Stimulated activated CD4-positive, alpha-beta T cell treated with anti-CD3 and anti-CD28 coated beads, Interleukin-2, amount 100 ng/mL, for 4 hours (primary cell): Measurements from ENCODE around the gene ATG10.
"Not testable (repeated sequence)": the region's sequence is repeated elsewhere in the genome, so short reads cannot be mapped to it uniquely, and the experiment has no call there.

ENCODE experiments used
- DNase-seq: peaks from one replicate; pipeline ENCODE4 v3.0.0-alpha.2; 2020; ENCODE audit warnings: low read depth

The ATG10 gene

DNA sequence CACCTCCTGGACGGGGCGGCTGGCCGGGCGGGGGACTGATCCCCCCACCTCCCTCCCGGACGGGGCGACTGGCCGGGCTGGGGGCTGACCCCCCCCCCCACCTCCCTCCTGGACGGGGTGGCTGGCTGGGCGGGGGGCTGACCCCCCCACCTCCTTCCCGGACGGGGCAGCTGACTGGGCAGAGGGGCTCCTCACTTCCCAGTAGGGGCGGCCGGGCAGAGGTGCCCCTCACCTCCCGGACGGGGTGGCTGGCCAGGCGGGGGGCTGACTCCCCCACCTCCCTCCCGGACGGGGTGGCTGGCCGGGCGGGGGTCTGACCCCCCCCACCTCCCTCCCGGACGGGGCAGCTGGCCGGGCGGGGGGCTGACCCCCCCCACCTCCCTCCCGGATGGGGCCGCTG is 11.3 kb downstream of the ATG10 start:
- not testable (repeated sequence) for DNase-seq

DNA sequence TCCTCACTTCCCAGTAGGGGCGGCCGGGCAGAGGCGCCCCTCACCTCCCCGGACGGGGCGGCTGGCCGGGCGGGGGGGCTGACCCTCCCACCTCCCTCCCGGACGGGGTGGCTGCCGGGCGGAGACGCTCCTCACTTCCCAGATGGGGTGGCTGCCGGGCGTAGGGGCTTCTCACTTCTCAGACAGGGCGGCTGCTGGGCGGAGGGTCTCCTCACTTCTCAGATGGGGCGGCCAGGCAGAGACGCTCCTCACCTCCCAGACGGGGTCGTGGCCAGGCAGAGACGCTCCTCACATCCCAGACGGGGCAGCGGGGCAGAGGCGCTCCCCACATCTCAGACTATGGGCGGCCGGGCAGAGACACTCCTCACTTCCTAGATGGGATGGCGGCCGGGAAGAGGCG is 11.7 kb downstream of the ATG10 start:
- DNase-seq, result not testable (repeated sequence)

DNA sequence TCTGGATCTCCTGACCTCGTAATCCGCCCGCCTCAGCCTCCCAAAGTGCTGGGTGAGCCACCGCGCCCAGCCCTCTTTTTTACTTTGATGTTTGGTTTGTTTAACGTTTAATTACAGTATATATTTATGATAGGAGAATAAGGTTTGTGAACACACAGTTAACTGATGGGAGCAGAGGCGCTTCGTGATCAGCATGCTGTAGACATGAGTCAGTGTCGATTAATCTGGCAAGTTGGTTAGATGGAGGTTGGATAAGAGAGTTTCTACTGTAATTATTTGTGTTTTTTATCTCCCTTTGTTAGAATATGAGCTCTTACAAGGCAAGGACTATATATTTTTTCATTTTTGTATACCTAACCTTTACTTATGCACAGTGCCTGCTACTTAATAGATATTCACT is 14.3 kb downstream of the ATG10 start:
- DNase-seq, result no peak

DNA sequence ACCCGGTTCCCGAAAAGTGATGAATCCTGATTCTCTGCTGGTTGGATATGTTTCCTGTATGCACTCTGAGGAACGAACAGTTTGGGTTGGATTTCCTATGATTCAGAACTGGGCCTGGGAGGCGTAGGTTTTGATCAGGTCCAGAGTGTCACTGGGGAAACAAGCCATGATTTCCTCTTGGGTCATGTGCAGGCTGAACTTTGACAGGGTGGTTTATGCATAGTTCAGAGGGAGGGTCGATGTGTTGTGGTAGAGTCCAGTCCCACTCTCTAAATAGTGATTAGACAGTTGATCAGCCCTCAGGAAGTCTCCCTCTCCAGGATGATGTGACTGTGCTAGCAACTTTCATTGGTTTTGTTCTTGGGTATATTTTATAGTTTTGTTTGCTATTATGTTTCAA is 17.4 kb downstream of the ATG10 start:
- no peak for DNase-seq

DNA sequence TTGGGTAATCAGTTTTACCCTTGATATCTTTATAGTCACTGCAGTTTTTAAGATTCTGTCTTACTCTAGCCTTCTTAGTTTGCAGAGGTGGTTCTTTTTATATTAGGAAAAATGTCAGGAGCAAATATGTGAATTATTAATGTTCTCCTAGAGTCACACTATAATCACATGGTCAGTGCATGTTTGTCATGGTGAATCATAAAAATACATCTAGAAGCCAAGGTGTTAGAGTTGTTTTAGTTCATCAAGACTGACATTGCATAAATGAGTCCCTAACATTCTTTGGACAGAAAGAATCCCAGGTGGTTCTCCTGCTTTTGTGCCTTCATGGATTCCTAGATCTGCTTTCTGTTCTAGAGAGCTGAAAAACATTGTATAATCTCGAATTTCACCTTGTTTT is 22.9 kb downstream of the ATG10 start:
- DNase-seq, result no peak

DNA sequence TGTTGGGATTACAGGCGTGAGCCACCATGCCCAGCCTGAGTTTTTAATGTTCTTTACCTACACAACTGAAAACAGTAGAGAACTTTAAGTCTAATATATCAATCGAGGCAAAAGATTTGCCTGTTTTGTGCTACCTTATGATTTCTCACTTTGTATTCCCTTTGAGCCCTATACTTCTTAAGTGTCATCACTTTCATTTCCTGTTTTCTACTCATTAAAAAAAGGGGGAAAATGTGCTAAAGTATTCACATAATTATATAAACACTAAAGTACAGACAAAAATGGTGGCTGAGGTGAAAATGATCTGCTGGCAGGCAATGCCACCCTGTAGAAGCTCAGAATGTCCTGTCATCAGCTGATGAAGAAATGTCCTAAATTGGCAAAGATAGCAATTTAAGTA is 23.6 kb downstream of the ATG10 start:
- DNase-seq, result no peak

DNA sequence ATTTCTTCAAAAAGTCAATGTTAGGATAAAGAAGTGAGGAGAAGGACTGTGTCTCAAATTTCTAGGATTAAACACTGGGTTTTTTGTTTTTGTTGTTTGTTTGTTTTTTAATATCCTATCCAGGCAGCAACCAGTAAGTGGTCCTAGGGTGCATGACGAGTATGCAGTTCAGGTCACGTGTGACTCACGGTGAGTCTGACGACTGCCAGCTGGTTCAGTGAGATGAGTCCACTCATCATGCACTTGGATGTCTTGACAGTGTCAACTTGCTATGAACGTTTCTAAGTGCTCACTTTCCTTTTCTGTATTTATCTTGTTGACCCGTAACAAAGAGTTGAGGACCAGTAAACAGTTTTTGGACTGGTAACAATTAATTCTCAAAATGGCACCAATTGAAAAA is 32.7 kb downstream of the ATG10 start:
- DNase-seq, result no peak

DNA sequence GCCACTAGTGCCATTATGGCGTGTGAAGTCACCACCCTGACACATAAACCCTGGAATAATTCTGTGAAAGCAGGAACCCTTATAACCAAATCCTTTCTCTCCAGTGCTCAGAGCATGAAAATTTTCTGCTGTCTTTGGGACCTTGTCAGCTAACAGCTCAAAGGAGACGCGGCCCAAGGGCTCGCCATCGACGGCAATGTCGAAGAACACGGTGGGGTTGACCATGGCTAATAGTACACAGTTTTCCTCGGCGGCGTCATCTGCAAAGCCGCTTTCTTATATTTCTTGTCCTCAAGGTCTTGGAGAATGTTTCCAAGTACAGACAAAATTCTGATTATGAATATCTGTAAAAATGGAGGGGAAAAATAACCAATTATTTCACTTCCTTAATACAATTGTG is 38.0 kb downstream of the ATG10 start:
- DNase-seq, result not testable (repeated sequence)

DNA sequence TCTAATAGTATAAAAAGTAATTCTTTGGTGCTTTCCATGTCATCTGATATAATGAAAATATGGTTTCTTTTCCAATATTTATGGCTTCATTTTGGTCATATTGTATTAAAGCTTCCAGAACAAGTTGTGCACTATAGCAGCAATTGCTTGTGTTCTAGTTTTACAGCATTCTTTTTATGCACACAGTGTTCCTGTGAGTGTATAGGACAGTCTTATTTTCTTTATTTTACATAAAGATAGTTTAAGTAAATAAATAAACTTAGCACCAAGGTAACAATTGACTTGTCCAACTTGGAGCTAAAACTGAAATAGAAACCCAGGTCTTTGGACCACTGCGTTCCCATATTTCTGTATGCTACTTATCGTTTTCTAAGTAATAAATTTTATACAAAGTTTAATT is 38.9 kb downstream of the ATG10 start:
- no peak for DNase-seq

DNA sequence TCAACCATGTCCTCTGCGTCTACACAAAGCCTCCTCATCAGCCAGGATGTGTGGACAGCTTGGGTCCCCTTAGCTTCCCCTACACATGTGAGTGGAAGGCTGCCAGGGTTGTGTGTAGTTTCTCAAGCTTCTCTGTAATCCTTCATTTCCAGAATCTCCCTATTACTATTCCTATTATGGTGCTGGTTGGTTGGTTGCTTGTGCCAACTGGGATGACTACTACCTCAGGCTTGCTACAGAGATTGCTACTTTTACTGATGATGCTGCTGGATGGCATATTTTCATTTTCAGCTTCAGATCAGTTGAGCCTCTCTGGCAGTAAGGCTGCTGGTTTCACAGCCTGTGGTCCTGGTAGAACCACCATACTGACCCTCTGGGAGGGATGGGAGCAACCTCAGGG is 39.9 kb downstream of the ATG10 start:
- no peak for DNase-seq

DNA sequence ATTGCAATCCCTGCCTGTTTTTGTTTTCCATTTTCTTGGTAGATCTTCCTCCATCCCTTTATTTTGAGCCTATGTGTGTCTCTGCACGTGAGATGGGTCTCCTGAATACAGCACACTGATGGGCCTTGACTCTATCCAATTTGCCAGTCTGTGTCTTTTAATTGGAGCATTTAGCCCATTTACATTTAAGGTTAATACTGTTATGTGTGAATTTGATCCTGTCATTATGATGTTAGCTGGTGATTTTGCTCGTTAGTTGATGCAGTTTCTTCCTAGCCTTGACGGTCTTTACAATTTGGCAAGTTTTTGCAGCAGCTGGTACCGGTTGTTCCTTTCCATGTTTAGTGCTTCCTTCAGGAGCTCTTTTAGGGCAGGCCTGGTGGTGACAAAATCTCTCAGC is 42.8 kb downstream of the ATG10 start:
- not testable (repeated sequence) for DNase-seq

DNA sequence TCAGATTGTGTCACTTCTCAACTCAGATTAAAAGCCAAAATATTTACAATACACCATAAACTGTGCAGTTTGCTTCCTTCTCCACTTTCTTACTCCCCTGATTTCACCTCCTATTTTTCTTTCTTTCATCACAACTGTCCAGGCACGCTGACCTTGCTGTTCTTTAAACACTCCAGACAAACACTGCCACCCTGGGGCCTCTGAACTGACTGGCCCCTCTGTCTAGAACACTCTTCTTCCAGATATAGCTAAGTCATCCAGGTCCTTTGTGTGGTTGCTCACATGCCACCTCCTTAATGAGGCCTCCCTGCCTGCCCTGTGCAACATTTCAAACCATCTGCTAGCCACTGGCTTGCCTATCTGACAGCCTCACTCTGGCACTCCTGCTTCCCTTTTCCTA is 46.6 kb downstream of the ATG10 start:
- DNase-seq, result no peak

DNA sequence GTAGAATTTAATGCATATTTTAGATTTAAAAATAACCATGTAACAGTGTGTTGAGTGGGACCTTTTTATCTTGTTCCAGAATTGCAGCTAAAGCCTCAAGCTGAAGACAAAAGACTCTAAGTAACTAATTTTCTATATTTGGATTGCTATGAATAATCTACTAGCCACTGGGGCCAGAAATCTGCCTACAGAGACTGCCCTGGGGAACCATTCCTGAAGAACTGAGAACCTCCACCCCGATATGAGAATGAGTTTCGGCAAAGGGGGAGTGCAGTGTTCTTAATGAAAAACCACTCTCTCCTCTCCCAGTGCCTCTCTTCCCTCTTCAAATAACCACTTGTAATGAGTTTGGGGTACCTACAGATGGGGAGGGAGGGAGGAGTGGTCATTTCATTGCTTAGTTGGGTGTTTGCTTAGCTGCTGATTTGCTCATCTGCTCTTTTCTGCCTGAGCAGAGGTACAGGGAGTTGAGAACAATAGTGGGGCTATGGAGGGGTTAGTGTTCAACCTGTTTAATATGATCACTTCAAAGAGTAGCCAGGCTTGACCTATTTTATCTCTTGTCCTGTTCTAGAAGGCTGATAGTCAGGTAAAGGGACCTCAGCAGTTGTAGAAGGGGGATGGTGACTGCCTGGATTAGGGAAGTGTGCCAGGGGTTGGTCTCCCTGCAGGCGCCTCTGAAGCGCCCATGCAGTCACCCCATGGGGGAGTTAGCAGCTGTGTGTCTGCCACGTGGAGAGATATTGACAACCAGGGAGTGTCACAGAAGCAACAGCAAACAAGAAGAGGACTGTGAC is 47.7 kb downstream of the ATG10 start:
- DNase-seq, result no peak

DNA sequence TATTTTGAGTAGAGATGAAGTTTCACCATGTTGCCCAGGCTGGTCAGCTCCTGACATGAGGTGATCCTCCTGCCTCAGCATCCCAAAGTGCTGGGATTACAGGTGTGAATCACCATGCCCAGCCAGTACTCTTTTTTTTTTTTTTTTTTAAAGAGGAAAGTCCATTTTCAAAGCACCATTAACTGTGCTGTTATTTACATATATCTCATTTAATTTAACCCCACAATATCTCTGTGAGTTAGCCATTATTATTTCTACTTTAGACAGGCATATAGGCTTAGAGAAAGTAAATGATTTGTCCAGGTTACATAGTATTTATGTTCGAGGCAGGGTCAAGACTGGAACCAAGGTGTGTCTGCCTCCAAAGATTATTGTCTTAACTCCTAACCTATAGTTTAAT is 50.7 kb downstream of the ATG10 start:
- no peak for DNase-seq

DNA sequence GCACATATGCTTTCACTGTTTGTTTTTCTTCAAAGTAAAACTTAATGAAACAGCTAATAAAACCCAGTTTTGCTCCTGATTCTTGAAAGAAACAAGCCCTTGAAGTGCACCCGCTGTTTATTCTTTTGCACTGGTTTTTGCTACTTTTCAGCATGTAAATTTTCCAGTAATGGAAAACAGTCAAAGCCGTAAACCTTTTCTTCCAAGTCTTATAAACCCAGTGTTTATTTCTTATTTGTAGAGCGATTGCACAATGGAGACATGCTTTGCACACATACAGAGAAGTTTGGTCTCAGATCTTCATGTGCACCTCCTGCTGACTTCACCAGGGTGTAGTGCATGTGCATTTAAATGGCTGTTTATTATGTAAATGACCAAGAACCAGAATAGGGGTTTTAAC is 51.8 kb downstream of the ATG10 start:
- DNase-seq, result no peak

DNA sequence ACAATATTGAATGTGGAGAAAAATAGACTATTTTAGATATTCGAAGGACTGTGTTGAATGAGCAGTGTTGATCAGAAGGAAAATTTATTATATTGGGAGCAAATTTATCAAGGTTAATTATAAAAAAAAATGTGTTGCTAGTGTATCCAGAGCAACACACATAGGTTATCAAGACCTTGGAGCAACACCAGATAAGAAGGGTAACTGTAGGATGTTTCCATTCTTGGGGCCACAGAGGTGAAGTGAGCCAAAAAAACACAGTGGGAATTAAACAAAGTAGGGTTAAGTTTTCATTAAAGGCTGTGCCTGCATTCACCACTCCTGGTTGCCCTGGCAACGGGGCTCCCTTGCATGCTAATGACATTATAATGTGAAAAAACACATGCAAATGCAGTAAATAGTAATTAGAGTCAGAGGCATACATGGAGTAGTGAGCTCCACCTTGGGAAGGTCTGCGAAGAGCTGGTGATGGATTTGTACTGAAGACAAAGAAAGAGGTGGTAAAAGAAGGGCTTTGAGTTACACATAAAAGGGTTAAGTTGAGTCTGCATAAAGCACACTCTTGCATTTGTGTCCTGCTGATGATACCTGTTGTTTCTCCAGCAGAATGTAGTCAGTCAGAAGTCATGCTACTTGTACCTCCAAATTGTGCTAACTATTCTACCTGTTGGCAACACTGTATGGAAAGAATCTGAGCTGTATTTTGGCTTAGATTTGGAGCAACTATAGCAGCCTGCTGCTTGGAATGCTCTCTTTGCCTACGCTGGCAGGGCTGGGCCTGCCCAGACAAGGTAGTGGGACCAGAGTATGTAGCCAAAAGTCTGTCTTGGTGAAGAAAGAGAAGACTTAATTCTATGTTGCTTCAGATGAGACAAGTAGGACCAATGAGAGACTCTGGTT is 59.6 kb downstream of the ATG10 start:
- DNase-seq, result no peak

DNA sequence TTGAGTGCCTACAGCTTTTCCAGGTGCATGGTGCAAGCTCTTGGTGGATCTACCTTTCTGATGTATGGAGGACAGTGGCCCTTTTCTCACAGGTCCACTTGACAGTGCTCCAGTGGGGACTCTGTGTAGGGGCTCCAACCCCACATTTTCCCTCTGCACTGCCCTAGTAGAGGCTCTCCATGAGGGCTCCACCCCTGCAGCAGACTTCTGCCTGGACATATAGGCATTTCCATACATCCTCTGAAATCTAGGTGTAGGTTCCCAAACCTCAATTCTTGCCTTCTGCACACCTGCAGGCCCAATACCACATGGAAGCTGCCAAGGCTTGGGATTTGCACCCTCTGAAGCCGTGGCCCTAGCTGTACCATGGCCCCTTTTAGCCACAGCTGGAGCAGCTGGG is 71.1 kb downstream of the ATG10 start:
- not testable (repeated sequence) for DNase-seq

DNA sequence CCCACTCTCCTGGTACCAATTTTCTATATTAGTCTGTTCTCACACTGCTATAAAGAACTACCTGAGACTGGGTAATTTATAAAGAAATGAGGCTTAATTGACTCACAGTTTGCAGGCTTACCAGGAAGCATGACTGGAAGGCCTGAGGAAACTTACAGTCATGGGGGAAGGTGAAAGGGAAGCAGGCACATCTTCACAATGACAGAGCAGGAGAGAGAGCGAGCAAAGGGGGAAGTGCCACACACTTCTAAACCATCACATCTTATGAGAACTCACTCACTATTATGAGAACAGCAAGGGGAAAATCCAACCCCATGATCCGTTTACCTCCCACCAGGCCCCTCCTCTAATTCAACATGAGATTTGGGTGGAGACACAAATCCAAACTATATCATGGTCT is 72.2 kb downstream of the ATG10 start:
- DNase-seq, result no peak

DNA sequence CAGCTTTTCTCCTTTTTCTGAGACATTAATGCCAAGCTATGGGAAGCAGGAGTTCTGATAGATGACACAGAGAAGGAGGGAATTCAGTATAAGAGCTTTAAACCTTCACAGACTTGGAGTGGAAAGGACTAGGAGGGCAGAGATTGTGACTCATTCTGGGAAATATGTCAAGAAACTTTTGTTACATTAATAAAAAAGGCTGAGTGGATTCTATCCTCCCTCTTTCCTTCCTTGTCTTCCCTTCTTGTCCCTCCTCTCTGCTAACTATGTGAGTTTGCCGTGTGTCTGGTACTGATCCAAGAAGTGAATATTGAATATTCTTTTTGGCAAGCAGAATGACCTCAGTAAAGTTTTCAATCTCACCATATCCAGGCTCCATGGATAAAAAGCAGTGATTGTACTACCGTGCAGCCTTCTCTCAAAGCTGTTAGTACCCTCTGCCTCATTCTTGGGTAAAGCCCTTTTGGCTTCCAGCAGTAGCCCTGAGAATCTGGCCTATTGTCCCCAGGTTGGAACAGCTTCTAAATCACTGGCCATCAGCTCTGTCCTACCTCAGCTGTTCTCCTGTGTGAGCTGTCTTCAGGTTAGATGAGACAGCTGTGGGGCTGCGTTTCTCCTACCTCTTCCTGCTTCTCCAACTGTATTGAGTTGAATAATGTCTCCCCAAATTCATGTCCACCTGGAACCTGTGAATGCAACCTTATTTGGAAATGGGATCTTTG is 73.9 kb downstream of the ATG10 start:
- DNase-seq, result no peak

DNA sequence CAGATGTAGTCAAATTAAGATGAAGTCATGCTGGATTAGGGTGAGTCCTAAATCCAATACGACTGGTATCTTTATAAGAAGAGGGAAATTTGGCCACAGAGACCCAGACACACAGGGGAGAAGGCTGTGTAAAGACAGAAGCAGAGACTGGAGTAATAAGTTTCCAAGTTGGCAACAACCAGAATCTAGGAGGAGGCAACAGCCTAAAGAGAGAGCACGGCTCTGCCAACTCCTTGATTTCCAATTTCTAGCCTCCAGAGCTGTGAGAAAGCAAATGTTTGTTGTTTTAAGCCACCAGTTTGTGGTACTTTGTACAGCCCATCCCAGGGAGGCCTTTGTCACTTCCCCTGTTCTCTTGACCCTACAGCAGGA is 74.4 kb downstream of the ATG10 start:
- DNase-seq, result no peak

DNA sequence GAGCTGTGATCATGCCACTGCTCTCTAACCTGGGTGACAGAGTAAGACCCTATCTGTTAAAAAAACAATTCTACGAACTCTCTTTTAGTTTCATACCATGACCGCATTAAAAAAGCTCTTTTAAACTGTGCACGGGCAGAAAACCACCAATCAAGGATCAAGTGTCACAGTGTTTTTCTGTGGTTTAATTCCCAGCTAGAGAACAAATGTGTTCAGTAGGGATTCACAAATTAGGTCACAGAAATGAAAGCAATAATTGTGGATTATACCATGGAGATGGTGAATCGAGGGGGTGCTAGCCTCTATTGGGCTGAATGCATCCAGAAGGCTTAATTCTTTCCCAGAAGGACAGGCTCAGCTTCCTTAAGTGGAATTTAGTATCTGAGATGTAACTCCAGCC is 79.1 kb downstream of the ATG10 start:
- no peak for DNase-seq

DNA sequence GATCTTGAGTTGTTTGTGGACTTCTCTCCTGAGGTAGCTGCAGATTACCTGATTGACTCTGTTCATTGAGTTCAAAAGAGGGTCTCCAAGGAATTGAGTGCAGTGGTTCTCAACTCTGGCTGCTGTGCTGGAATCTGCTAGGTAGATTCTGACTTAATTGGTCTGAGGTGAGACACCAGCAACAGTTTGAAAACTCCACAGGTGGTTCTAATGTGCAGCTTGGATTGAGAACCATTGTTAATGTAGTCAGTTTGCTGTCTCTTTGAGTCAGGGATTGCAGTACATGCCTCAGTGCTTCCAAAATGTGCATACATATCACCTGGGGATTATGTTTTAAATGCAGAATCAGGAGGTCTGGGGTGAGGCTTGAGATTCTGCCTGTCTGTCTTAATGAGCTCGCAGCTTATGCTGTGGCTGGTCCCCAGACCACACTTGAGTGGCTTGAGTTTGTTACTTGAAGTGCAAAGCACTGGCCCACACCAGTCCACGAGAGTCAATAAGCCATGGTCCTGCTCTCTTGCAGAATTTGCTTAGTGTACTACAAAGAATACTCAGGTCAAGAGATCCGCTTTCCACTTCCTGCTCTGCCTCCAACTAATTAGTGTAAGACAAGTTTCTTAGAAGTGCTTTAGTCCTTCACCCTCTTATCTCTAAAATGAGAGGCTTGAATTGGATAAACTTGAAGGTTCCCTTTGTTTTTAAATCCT is 82.3 kb downstream of the ATG10 start:
- no peak for DNase-seq
